OCI-LY7 (cell line): ENCODE results near the gene LRCOL1. TPM values are rescaled to one million over a fixed set of nuclear protein-coding genes. Genes with fewer than 3 reads are reported as not detected.

ENCODE experiments used
- BruUV-seq: library from RNA; stranded (reverse); fragments of 400-500 nt; replicated peaks from 2 replicates; lab custom pipeline; 2021; lab: Mats Ljungman, UMichigan
- CTCF ChIA-PET: fragments of 300-600 bp; sonication (Branson Sonifier 250); formaldehyde crosslinking; loops from one replicate; lab custom pipeline; 2022; ENCODE audit warnings: antibody characterized with exemption; ENCODE audit not compliant: unreplicated experiment; lab: Charles Lee
- POLR2A ChIA-PET: fragments of 300-600 bp; sonication (Branson Sonifier 250); formaldehyde crosslinking; loops from one replicate; lab custom pipeline; 2022; ENCODE audit warnings: antibody characterized with exemption; lab: Charles Lee
- DNase-seq: peaks from one replicate; pipeline ENCODE4 v3.0.0-alpha.2; 2015; ENCODE audit warnings: low spot score
- H2AFZ ChIP-seq: fragments of 200-600 bp; sonication (generic), shearing (Covaris generic); 2 replicates; pipeline ENCODE4 v1.6.1; 2014; ENCODE audit warnings: mild to moderate bottlenecking, antibody characterized with exemption, low read length, moderate library complexity
- H3K27ac ChIP-seq: fragments of 200-600 bp; sonication (generic); 2 replicates; pipeline ENCODE4 v1.5.1; 2014; ENCODE audit warnings: mixed run types, low read depth, mild to moderate bottlenecking, moderate library complexity, low read length, inconsistent platforms; ENCODE audit not compliant: poor library complexity, severe bottlenecking
- H3K36me3 ChIP-seq: fragments of 200-600 bp; sonication (generic); 2 replicates; pipeline ENCODE4 v1.6.1; 2014; ENCODE audit warnings: mild to moderate bottlenecking, antibody characterized with exemption, low read length, moderate library complexity, mixed read lengths; ENCODE audit not compliant: insufficient read depth
- H3K4me1 ChIP-seq: fragments of 200-600 bp; sonication (generic); 2 replicates; pipeline ENCODE4 v1.5.1; 2014; ENCODE audit warnings: mild to moderate bottlenecking, low read length; ENCODE audit not compliant: insufficient read depth, poor library complexity, severe bottlenecking
- H3K4me2 ChIP-seq: fragments of 200-600 bp; sonication (generic); 2 replicates; pipeline ENCODE4 v1.6.1; 2014; ENCODE audit warnings: mild to moderate bottlenecking, low read length
- H3K4me3 ChIP-seq: fragments of 200-600 bp; sonication (generic); 2 replicates; pipeline ENCODE4 v1.5.1; 2014; ENCODE audit warnings: mild to moderate bottlenecking, low read depth, low read length; ENCODE audit not compliant: poor library complexity, severe bottlenecking
- H3K79me2 ChIP-seq: fragments of 200-600 bp; sonication (generic); 2 replicates; pipeline ENCODE4 v1.6.1; 2016; ENCODE audit warnings: low read depth, mild to moderate bottlenecking, low read length, moderate library complexity, mixed read lengths; ENCODE audit not compliant: insufficient read depth
- H3K9me2 ChIP-seq: fragments of 200-600 bp; sonication (generic); 2 replicates; pipeline ENCODE4 v1.6.1; 2016; ENCODE audit warnings: mild to moderate bottlenecking, low read length, mixed read lengths; ENCODE audit not compliant: insufficient read depth
- H3K9me3 ChIP-seq: fragments of 200-600 bp; sonication (generic); 2 replicates; pipeline ENCODE4 v1.6.1; 2014; ENCODE audit warnings: mild to moderate bottlenecking, mixed run types, low read length, mixed read lengths
- H4K20me1 ChIP-seq: fragments of 200-600 bp; sonication (generic); 2 replicates; pipeline ENCODE4 v1.6.1; 2014; ENCODE audit warnings: mild to moderate bottlenecking, antibody characterized with exemption, low read length, moderate library complexity, mixed read lengths; ENCODE audit not compliant: insufficient read depth
- EZH2phosphoT487 ChIP-seq: fragments of 200-600 bp; sonication (generic); IDR thresholded peaks from 2 replicates; pipeline ENCODE4 v1.6.1; 2018; ENCODE audit warnings: low read depth, borderline replicate concordance, mild to moderate bottlenecking, mixed run types, antibody characterized with exemption, low read length, moderate library complexity, mixed read lengths
- intact Hi-C: fragments of 100-400 bp; cut with micrococcal nuclease; formaldehyde crosslinking; loops from one replicate; pipeline ENCODE4 v1.10.0; 2022; ENCODE audit not compliant: unreplicated experiment
- total RNA-seq, 2 experiments: library from RNA; depleted of rRNA in 1 of 2; stranded (reverse); fragments of >200 nt in 1 of 2; shearing (Covaris generic) in 1 of 2; gene quantifications; 2 replicates each; pipeline ENCODE4 v1.2.3, GENCODE V29; 2014 to 2022
- TF ChIP-seq, protein P1 (sequence below): fragments of 200-600 bp; sonication (generic); conservative IDR thresholded peaks from 2 replicates; pipeline ENCODE4 v1.5.1; 2014; ENCODE audit warnings: mild to moderate bottlenecking, antibody characterized with exemption, low read length, moderate library complexity, mixed read lengths

LRCOL1 gene
- total RNA-seq, 2 experiments from 2014 or later: not detected

DNA sequence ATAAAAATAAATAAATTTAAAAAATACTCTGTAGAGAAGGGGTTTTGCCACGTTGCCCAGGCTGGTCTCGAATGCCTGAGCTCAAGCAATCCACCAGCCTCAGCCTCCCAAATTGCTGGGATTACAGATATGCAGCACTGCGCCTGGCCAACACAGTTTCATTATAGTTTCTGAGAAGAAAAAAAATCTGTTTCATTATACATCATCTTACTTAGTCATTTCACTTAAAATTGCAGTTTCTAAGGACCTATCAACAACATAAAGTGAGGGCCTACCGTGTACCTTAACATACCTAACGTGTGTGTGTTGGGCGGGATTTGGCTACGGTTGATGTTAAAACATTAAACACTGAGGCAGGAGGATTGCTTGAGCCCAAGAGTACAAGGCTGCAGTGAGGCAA is 36.5 kb upstream of the LRCOL1 start:
- POLR2A ChIA-PET: no interaction called here
- no peak for DNase-seq
- H3K79me2 ChIP-seq: no peaks in the 10 kb centered on the region
- TF ChIP-seq EZH2phosphoT487: no peak
- TF ChIP-seq, protein P1, sequence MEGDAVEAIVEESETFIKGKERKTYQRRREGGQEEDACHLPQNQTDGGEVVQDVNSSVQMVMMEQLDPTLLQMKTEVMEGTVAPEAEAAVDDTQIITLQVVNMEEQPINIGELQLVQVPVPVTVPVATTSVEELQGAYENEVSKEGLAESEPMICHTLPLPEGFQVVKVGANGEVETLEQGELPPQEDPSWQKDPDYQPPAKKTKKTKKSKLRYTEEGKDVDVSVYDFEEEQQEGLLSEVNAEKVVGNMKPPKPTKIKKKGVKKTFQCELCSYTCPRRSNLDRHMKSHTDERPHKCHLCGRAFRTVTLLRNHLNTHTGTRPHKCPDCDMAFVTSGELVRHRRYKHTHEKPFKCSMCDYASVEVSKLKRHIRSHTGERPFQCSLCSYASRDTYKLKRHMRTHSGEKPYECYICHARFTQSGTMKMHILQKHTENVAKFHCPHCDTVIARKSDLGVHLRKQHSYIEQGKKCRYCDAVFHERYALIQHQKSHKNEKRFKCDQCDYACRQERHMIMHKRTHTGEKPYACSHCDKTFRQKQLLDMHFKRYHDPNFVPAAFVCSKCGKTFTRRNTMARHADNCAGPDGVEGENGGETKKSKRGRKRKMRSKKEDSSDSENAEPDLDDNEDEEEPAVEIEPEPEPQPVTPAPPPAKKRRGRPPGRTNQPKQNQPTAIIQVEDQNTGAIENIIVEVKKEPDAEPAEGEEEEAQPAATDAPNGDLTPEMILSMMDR: no peak
- no TSS peak for BruUV-seq
- no peaks in the 10 kb centered on the region for H3K9me3 ChIP-seq
- peaks cover 95% of the 10 kb centered on the region for H3K36me3 ChIP-seq
- H3K4me1 ChIP-seq: no peaks in the 10 kb centered on the region
- no peak overlapping the region for H3K4me3 ChIP-seq
- intact Hi-C loops: no loop called here
- no peak overlapping the region for H3K4me2 ChIP-seq
- no peaks in the 10 kb centered on the region for H4K20me1 ChIP-seq
- H3K9me2 ChIP-seq: no peaks in the 10 kb centered on the region
- H2AFZ ChIP-seq: no peak overlapping the region
- no peak overlapping the region for H3K27ac ChIP-seq
- CTCF ChIA-PET: no interaction called here

DNA sequence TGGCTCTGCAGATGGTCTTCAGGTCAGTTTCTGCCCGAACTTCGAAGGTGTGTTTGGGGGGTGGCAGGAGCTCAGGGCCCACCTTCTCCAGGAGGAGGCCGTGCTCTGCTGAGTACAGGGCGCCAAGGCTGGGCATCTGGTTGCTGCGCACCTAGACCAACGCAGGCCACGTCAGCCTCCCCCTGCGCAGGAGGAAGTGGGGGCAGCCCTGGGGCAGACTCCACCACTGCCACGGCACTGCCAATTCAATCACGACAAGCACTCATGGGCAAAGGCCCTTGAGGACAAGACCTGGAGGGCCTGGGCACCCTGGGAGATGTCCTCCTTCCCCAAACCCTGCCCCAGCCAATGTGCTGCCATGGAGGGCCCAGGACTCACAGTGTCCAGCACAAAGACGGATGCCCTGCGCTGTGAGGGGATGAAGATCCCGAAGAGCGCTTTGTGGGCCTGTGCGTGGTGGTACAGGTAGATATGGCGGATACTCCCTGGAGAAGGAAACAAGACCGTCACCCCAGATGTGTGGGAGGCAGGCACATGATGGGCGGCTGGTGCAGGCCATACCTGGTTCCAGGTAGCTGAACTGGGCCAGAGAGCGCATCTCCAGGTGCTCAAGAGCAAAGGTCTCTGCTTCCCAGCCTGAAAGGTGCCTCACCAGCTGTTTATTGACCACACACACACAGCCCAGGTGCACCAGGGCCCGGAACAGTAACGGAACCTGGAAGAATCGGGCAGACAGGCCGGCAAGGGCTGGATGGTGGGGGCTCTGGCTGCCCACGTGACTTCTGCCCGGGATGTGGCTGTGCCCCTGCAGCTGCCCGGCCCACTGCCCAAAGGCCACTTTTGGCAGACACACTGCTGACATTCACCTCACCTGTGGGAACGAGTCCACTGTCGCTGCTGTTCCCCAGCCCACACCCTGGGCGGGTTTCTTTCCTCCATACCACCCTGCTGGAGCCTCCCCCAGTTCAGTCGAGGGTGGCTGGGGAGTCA is 32.8 kb upstream of the LRCOL1 start:
- ChIA-PET POLR2A (interaction anchor here (1.1 kb wide), 1 partner anchor 44 kb away, joined by 11 read pairs; no protein-coding TSS in a partner anchor), CTCF (no interaction called here)
- Histone ChIP-seq H3K9me3 (no peaks in the 10 kb centered on the region), H3K4me3 (no peak overlapping the region), H3K79me2 (no peaks in the 10 kb centered on the region), H3K4me2 (no peak overlapping the region), H3K27ac (no peak overlapping the region), H4K20me1 (no peaks in the 10 kb centered on the region), H3K36me3 (peaks cover 88% of the 10 kb centered on the region), H3K4me1 (no peaks in the 10 kb centered on the region), H2AFZ (no peak overlapping the region), H3K9me2 (no peaks in the 10 kb centered on the region)
- no peak for TF ChIP-seq EZH2phosphoT487
- TF ChIP-seq, protein P1: no peak
- no peak for DNase-seq
- intact Hi-C loops: no loop called here
- no TSS peak for BruUV-seq
